ENCODE measurements around the gene RAB3B.

The RAB3B gene

GRCh38 chr1:51954783-51955182 lies 35.7 kb downstream of the RAB3B start:
- Histone ChIP-seq H3K4me3 (ENCODE audit: low read length) (no peak overlapping the region), H4K5ac (ENCODE audit: low read length) (no peak overlapping the region), H3K27ac (ENCODE audit: low read depth, low read length) (no peak overlapping the region), H3K18ac (ENCODE audit: low read length) (no peak overlapping the region), H3K9ac (ENCODE audit: low read length) (no peak overlapping the region), H3K79me1 (ENCODE audit: low read length) (peaks cover 4% of the 10 kb centered on the region), H3K56ac (ENCODE audit: low read length) (no peak overlapping the region), H2BK15ac (replicated peaks; ENCODE audit: low read depth) (no peak overlapping the region), H3K79me2 (ENCODE audit: control insufficient read depth, insufficient read depth, low read length) (no peaks in the 10 kb centered on the region), H3K4ac (ENCODE audit: low read depth, low read length) (no peak overlapping the region), H3K23ac (ENCODE audit: low read length) (no peak overlapping the region), H3K4me2 (ENCODE audit: low read length) (no peak overlapping the region), H2BK5ac (ENCODE audit: low read length) (no peak overlapping the region), H2AK5ac (ENCODE audit: low read length) (no peak overlapping the region), H3K4me1 (ENCODE audit: control insufficient read depth, low read depth, low read length) (peaks cover 14% of the 10 kb centered on the region), H2BK120ac (ENCODE audit: low read depth, low read length) (no peak overlapping the region), H3K36me3 (ENCODE audit: control insufficient read depth, insufficient read depth, low read length) (no peaks in the 10 kb centered on the region), H3K27me3 (ENCODE audit: insufficient read depth, low read length, poor library complexity) (no peaks in the 10 kb centered on the region), H4K8ac (ENCODE audit: low read depth, low read length) (no peak overlapping the region)
- no CpG with 5 or more reads among the region's 7 CpGs for WGBS (ENCODE audit: extremely low coverage, insufficient coverage, low lambda C conversion rate)
- no peak for DNase-seq

GRCh38 chr1:51953079-51953478 lies 37.4 kb downstream of the RAB3B start:
- no peak overlapping the region for H2BK120ac ChIP-seq (ENCODE audit: low read depth, low read length)
- no peaks in the 10 kb centered on the region for H3K27me3 ChIP-seq (ENCODE audit: insufficient read depth, low read length, poor library complexity)
- H3K4me2 ChIP-seq (ENCODE audit: low read length), result no peak overlapping the region
- H2AK5ac ChIP-seq (ENCODE audit: low read length), result no peak overlapping the region
- no peak overlapping the region for H3K56ac ChIP-seq (ENCODE audit: low read length)
- H3K36me3 ChIP-seq (ENCODE audit: control insufficient read depth, insufficient read depth, low read length), result no peaks in the 10 kb centered on the region
- no peak overlapping the region for H2BK5ac ChIP-seq (ENCODE audit: low read length)
- no peak overlapping the region for H3K9ac ChIP-seq (ENCODE audit: low read length)
- WGBS (ENCODE audit: extremely low coverage, insufficient coverage, low lambda C conversion rate), result no CpG with 5 or more reads among the region's 1 CpG
- peaks cover 11% of the 10 kb centered on the region for H3K4me1 ChIP-seq (ENCODE audit: control insufficient read depth, low read depth, low read length)
- H3K79me1 ChIP-seq (ENCODE audit: low read length), result peaks cover 5% of the 10 kb centered on the region
- H3K18ac ChIP-seq (ENCODE audit: low read length), result no peak overlapping the region
- H2BK15ac ChIP-seq (replicated peaks; ENCODE audit: low read depth), result no peak overlapping the region
- no peaks in the 10 kb centered on the region for H3K79me2 ChIP-seq (ENCODE audit: control insufficient read depth, insufficient read depth, low read length)
- no peak overlapping the region for H4K5ac ChIP-seq (ENCODE audit: low read length)
- no peak for DNase-seq
- no peak overlapping the region for H3K23ac ChIP-seq (ENCODE audit: low read length)
- no peak overlapping the region for H3K4me3 ChIP-seq (ENCODE audit: low read length)
- H4K8ac ChIP-seq (ENCODE audit: low read depth, low read length), result no peak overlapping the region
- no peak overlapping the region for H3K4ac ChIP-seq (ENCODE audit: low read depth, low read length)
- no peak overlapping the region for H3K27ac ChIP-seq (ENCODE audit: low read depth, low read length)

GRCh38 chr1:51952638-51953037 lies 37.9 kb downstream of the RAB3B start:
- WGBS (ENCODE audit: extremely low coverage, insufficient coverage, low lambda C conversion rate), result no CpG with 5 or more reads among the region's 1 CpG
- Histone ChIP-seq H4K8ac (ENCODE audit: low read depth, low read length) (no peak overlapping the region), H2BK5ac (ENCODE audit: low read length) (no peak overlapping the region)

GRCh38 chr1:51950701-51951100 lies 39.8 kb downstream of the RAB3B start:
- Histone ChIP-seq H3K4me1 (ENCODE audit: control insufficient read depth, low read depth, low read length) (no peaks in the 10 kb centered on the region), H2AK5ac (ENCODE audit: low read length) (no peak overlapping the region), H3K27me3 (ENCODE audit: insufficient read depth, low read length, poor library complexity) (no peaks in the 10 kb centered on the region), H3K79me2 (ENCODE audit: control insufficient read depth, insufficient read depth, low read length) (no peaks in the 10 kb centered on the region), H3K18ac (ENCODE audit: low read length) (no peak overlapping the region), H3K4me3 (ENCODE audit: low read length) (no peak overlapping the region), H3K4me2 (ENCODE audit: low read length) (no peak overlapping the region), H2BK15ac (replicated peaks; ENCODE audit: low read depth) (no peak overlapping the region), H3K79me1 (ENCODE audit: low read length) (peaks cover 5% of the 10 kb centered on the region), H2BK5ac (ENCODE audit: low read length) (no peak overlapping the region), H2BK120ac (ENCODE audit: low read depth, low read length) (no peak overlapping the region), H4K8ac (ENCODE audit: low read depth, low read length) (no peak overlapping the region), H3K27ac (ENCODE audit: low read depth, low read length) (no peak overlapping the region), H3K23ac (ENCODE audit: low read length) (no peak overlapping the region), H3K56ac (ENCODE audit: low read length) (no peak overlapping the region), H3K4ac (ENCODE audit: low read depth, low read length) (no peak overlapping the region), H4K5ac (ENCODE audit: low read length) (no peak overlapping the region), H3K9ac (ENCODE audit: low read length) (no peak overlapping the region), H3K36me3 (ENCODE audit: control insufficient read depth, insufficient read depth, low read length) (no peaks in the 10 kb centered on the region)
- no peak for DNase-seq
- no CpG with 5 or more reads among the region's 4 CpGs for WGBS (ENCODE audit: extremely low coverage, insufficient coverage, low lambda C conversion rate)

More at GRCh38 chr1:51952638-51953037, 37.9 kb downstream of the RAB3B start:
- no peak overlapping the region for H3K4me3 ChIP-seq (ENCODE audit: low read length)
- H2BK120ac ChIP-seq (ENCODE audit: low read depth, low read length), result no peak overlapping the region
- no peak overlapping the region for H3K4ac ChIP-seq (ENCODE audit: low read depth, low read length)
- H3K79me2 ChIP-seq (ENCODE audit: control insufficient read depth, insufficient read depth, low read length), result no peaks in the 10 kb centered on the region
- DNase-seq, result no peak
- no peak overlapping the region for H4K5ac ChIP-seq (ENCODE audit: low read length)
- H3K9ac ChIP-seq (ENCODE audit: low read length), result no peak overlapping the region
- no peak overlapping the region for H3K23ac ChIP-seq (ENCODE audit: low read length)
- no peak overlapping the region for H3K27ac ChIP-seq (ENCODE audit: low read depth, low read length)
- H3K4me2 ChIP-seq (ENCODE audit: low read length), result no peak overlapping the region
- H3K27me3 ChIP-seq (ENCODE audit: insufficient read depth, low read length, poor library complexity), result no peaks in the 10 kb centered on the region
- H2AK5ac ChIP-seq (ENCODE audit: low read length), result no peak overlapping the region
- peaks cover 8% of the 10 kb centered on the region for H3K4me1 ChIP-seq (ENCODE audit: control insufficient read depth, low read depth, low read length)
- H3K79me1 ChIP-seq (ENCODE audit: low read length), result peaks cover 5% of the 10 kb centered on the region
- H2BK15ac ChIP-seq (replicated peaks; ENCODE audit: low read depth), result no peak overlapping the region
- H3K36me3 ChIP-seq (ENCODE audit: control insufficient read depth, insufficient read depth, low read length), result no peaks in the 10 kb centered on the region
- H3K18ac ChIP-seq (ENCODE audit: low read length), result no peak overlapping the region
- no peak overlapping the region for H3K56ac ChIP-seq (ENCODE audit: low read length)

GRCh38 chr1:51949014-51949702 lies 41.3 kb downstream of the RAB3B start:
- Histone ChIP-seq H3K9ac (ENCODE audit: low read length) (no peak overlapping the region), H3K56ac (ENCODE audit: low read length) (no peak overlapping the region), H2BK120ac (ENCODE audit: low read depth, low read length) (no peak overlapping the region), H3K4ac (ENCODE audit: low read depth, low read length) (no peak overlapping the region), H4K8ac (ENCODE audit: low read depth, low read length) (no peak overlapping the region), H3K4me1 (ENCODE audit: control insufficient read depth, low read depth, low read length) (no peaks in the 10 kb centered on the region), H2BK15ac (replicated peaks; ENCODE audit: low read depth) (no peak overlapping the region), H4K5ac (ENCODE audit: low read length) (no peak overlapping the region), H3K79me1 (ENCODE audit: low read length) (peaks cover 4% of the 10 kb centered on the region), H3K79me2 (ENCODE audit: control insufficient read depth, insufficient read depth, low read length) (no peaks in the 10 kb centered on the region), H3K36me3 (ENCODE audit: control insufficient read depth, insufficient read depth, low read length) (no peaks in the 10 kb centered on the region), H3K23ac (ENCODE audit: low read length) (no peak overlapping the region), H3K27me3 (ENCODE audit: insufficient read depth, low read length, poor library complexity) (no peaks in the 10 kb centered on the region), H3K4me2 (ENCODE audit: low read length) (no peak overlapping the region), H2BK5ac (ENCODE audit: low read length) (no peak overlapping the region), H3K18ac (ENCODE audit: low read length) (no peak overlapping the region), H3K27ac (ENCODE audit: low read depth, low read length) (no peak overlapping the region), H3K4me3 (ENCODE audit: low read length) (no peak overlapping the region), H2AK5ac (ENCODE audit: low read length) (no peak overlapping the region)
- WGBS (ENCODE audit: extremely low coverage, insufficient coverage, low lambda C conversion rate), result no CpG with 5 or more reads among the region's 9 CpGs
- no peak for DNase-seq

GRCh38 chr1:51948491-51948915 lies 42.0 kb downstream of the RAB3B start:
- H3K56ac ChIP-seq (ENCODE audit: low read length), result no peak overlapping the region
- no peak overlapping the region for H3K4ac ChIP-seq (ENCODE audit: low read depth, low read length)
- no peak overlapping the region for H3K9ac ChIP-seq (ENCODE audit: low read length)
- H2AK5ac ChIP-seq (ENCODE audit: low read length), result no peak overlapping the region
- H3K79me2 ChIP-seq (ENCODE audit: control insufficient read depth, insufficient read depth, low read length), result no peaks in the 10 kb centered on the region
- no peak for DNase-seq
- no peak overlapping the region for H3K4me3 ChIP-seq (ENCODE audit: low read length)
- H3K27ac ChIP-seq (ENCODE audit: low read depth, low read length), result no peak overlapping the region
- H2BK15ac ChIP-seq (replicated peaks; ENCODE audit: low read depth), result no peak overlapping the region
- no peaks in the 10 kb centered on the region for H3K36me3 ChIP-seq (ENCODE audit: control insufficient read depth, insufficient read depth, low read length)
- H3K4me1 ChIP-seq (ENCODE audit: control insufficient read depth, low read depth, low read length), result no peaks in the 10 kb centered on the region
- no peak overlapping the region for H2BK120ac ChIP-seq (ENCODE audit: low read depth, low read length)
- H3K23ac ChIP-seq (ENCODE audit: low read length), result no peak overlapping the region
- no peak overlapping the region for H4K8ac ChIP-seq (ENCODE audit: low read depth, low read length)
- H3K79me1 ChIP-seq (ENCODE audit: low read length), result peaks cover 4% of the 10 kb centered on the region
- no CpG with 5 or more reads among the region's 2 CpGs for WGBS (ENCODE audit: extremely low coverage, insufficient coverage, low lambda C conversion rate)
- H3K27me3 ChIP-seq (ENCODE audit: insufficient read depth, low read length, poor library complexity), result no peaks in the 10 kb centered on the region
- H3K4me2 ChIP-seq (ENCODE audit: low read length), result no peak overlapping the region
- H3K18ac ChIP-seq (ENCODE audit: low read length), result no peak overlapping the region
- H4K5ac ChIP-seq (ENCODE audit: low read length), result no peak overlapping the region
- no peak overlapping the region for H2BK5ac ChIP-seq (ENCODE audit: low read length)
